ENCODE results near the gene MEIOC.

- TF ChIP-seq ZNF274 (IDR thresholded peaks at IDR 0.05; ENCODE audit: low read depth, low read length) (no peak), YY1 (IDR thresholded peaks at IDR 0.05; ENCODE audit: insufficient read depth, insufficient read length) (no peak)
Observed at GRCh38 chr17:44614862-44615261, 41.4 kb upstream of the MEIOC start.
